ENCODE data around the gene LMO7.

The LMO7 gene

GRCh38 chr13:75635828-75636435 is at the start of gene LMO7:
Gene LMO7 (plus strand): TSS chr13:75636330. CDS start chr13:75636658, 328 bp downstream.
- peak; percentile 37 for DNase-seq (ENCODE audit: low read depth)

DNA sequence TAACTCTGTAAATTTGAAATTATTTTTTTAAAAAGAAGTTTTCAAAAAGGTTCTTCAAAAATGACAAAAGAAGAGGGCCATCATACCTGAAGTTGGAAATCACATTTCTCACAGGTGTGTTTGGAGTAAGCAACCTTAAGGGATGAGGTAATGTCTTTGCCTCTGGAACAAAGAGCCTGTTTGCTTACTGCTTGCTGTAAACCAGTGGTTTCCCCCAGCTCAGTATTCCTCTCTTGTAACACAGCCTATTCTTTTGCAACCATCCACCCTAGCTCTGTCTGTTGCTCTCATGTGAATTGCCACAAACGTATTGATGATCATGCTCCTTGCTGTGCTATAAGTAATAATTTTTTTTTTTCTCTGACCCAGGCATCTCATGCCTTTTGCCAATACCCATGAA is 48.5 kb upstream of the LMO7 start:
- no peak for DNase-seq (ENCODE audit: low read depth)

DNA sequence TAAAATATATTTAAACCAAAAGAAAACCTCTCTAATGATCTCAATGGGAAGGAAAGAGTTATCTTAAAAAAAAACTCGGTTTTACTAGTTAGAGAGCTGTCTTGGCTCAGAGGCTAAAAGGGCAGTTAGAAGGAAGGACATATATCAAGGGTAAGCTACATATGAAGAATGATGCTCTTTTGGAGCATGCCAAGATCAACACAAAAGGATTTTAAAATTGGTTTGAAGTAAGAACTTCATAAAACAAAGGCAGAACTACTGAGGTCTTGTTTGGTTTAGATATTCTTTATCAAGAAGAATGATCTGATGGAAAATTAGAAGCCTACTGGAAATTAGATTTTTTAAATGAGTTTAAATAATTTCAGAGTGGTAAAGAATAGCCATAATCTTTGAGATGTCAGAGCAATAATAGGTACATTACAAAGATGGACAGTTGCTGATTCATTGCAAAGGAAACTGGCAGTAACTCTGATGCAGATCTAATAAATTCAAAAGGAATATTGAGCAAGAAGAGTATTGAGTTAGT is 39.4 kb upstream of the LMO7 start:
- no peak for DNase-seq (ENCODE audit: low read depth)

- DNase-seq (ENCODE audit: low read depth) = no peak
Measured at GRCh38 chr13:75600371-75600770, 35.8 kb upstream of the LMO7 start.

DNA sequence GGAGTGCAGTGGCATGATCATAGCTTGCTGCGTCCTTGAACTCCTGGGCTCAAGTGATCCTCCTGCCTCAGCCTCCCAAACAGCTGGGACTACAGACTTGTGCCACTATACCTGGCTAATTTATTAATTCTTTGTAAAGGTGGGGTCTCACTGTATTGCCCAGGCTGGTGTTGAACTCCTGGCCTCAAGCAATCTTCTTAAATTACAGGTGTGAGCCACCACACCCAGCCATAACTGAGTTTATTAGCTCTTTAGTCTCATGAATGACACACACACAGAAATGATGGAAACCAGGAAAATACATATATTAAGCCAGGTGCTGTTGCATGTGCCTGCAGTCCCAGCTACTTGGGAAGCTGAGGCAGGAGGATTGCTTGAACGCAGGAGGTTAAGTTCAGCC is 33.1 kb upstream of the LMO7 start:
- DNase-seq (ENCODE audit: low read depth) = no peak

DNA sequence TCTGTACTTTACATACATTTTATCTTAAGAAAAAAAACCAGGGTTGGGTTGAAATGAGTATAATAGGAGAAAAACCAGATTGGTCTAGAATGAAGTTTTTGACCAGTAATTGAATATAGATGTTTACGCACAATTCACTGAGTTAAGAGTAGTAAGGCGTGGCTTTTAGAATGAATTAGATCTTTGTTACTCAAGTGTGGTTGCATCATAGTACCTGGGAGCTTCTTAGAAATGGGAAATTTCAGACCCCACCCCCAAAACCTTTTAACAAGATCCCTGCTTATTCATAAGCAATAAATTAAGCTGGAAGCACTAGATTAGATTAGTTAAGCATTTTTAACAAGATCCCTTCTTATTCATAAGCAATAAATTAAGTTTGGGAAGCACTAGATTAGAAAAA is 28.7 kb upstream of the LMO7 start:
- DNase-seq (ENCODE audit: low read depth) = no peak

GRCh38 chr13:75610466-75610865 is 25.7 kb upstream of the LMO7 start:
- no peak for DNase-seq (ENCODE audit: low read depth)

- no peak for DNase-seq (ENCODE audit: low read depth)
Measured at GRCh38 chr13:75612354-75612753, 23.8 kb upstream of the LMO7 start.

GRCh38 chr13:75617230-75617629 is 18.9 kb upstream of the LMO7 start:
- no peak for DNase-seq (ENCODE audit: low read depth)

DNA sequence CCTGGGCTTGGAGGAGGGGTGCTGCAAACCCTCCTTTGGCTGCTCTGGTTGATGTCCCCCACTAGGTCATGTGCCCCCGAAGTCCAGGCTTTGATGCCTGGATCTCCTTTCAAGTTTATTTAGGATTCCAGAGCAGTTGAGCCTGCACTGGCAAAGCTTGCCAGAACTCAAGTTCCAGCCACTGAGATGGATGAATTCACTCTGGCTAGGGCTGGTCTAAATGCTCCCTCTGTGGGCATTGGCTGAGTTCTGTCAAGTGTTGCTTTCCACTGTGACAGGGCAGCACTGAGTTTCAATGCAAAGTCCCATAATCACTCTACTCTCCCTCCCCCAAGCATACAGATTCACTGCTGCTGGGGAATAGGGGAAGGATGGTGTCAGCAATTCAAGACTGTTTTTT is 17.8 kb upstream of the LMO7 start:
- DNase-seq (ENCODE audit: low read depth) = no peak

DNA sequence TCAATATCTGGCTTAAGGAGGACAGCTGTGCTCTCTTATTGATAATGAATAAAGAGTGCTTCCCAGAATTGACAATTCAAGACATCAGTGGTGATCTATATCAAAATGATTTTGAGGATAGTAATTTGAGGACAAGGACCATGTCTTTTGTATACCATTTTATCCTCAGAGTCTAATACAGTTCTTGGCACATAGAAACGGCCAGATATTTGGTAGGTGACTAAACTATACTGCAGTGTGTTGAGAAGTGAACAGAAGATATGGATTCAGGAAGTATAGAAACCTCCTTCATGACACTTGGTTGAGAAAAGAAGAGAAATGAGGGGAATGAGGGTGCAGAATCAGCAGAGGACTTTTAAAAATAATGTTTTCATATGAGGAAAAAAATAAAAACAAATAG is 16.1 kb upstream of the LMO7 start:
- no peak for DNase-seq (ENCODE audit: low read depth)

GRCh38 chr13:75621147-75621546 is 15.0 kb upstream of the LMO7 start:
- DNase-seq (ENCODE audit: low read depth) = no peak

DNA sequence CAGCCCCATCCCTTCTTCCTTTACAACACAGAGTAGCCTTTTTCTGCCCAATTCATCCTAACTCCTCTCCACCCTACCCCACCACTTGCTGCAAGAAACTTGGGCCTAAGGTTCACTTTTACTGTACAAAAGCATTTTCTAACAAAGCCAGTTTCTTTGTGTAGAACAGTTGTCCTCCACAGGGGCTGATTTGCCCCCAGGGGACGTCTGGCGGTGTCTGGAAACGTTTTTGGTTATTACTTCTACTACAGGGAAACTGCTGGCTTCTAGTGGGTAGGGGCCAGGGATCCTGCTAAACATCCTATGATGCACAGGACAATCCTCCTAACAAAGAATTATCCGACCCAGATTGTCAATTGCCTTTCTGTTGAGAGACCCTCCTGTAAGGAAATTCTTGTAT is 7.3 kb upstream of the LMO7 start:
- DNase-seq (ENCODE audit: low read depth) = no peak

DNA sequence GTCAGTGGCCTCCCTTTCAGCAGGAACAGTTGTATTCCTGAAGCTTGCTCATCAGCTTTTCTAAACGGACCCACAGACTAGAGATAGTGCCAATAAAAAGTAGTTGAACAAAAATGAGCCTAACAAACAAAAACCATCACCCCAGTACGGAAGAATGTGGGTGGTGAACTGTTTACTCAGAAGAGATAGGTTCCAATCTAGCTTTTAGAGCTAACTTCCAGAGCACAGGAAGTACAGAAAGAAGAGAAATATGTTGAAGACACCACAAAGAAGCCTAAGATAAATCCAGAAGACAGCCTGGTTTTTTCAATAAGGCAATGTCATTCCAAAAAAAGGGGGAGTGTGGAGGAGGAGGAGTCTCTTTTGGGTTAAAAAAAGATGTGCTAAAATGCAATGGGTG is 2.8 kb upstream of the LMO7 start:
- no peak for DNase-seq (ENCODE audit: low read depth)

- DNase-seq (ENCODE audit: low read depth) = no peak
Measured at GRCh38 chr13:75635101-75635827, 866 bp upstream of the LMO7 start.

- DNase-seq (ENCODE audit: low read depth) = peak; percentile 16
Measured at GRCh38 chr13:75636436-75637180, 478 bp downstream of the LMO7 start.

DNA sequence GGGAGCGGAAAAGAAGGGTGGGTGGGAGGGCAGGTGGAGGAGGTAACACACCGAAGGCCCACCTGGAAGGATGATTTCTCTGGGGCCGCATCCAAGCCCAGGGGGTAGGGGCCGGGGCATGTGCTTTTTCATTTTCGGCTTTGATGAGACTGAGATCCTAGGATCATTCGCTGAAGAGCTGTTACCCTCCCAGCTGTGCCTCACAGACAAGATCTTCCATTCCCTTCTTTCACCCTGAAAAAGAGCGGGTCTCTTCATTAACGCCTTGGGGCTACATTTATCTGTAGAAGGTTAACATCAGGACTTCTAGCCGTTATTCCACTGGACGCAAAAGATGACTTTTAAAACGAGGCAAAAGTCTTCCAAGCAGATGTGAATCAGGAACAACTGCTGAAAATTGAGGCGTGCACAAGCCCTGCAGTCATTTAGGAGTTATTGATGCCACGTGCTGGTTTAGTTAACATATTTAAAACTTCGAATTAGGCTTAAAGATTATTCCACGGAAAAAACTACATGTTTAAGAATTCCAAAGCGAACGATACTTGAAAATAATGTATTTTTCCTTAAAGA is 1.1 kb downstream of the LMO7 start:
- DNase-seq (ENCODE audit: low read depth) = no peak

DNA sequence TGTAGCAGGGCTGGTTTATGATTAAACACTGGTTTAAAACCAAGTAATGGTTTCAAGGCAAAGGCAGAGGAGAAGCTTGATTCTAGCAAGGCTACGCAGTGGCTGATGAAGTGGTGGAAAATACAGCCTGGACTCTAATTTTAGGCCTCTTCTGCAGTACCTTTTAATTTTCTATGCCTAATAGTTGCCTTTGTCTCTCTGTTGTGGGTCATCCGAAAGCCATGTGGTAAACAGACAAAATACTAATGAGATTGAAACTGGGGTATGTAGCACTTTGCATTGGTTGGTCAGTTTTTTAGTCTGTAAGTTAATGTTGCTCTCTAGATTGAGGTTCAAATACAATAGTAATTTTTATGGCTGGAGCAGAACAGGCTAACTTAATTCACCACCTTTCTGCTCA is 3.3 kb downstream of the LMO7 start:
- no peak for DNase-seq (ENCODE audit: low read depth)

GRCh38 chr13:75641026-75641425 is 4.9 kb downstream of the LMO7 start:
- no peak for DNase-seq (ENCODE audit: low read depth)

DNA sequence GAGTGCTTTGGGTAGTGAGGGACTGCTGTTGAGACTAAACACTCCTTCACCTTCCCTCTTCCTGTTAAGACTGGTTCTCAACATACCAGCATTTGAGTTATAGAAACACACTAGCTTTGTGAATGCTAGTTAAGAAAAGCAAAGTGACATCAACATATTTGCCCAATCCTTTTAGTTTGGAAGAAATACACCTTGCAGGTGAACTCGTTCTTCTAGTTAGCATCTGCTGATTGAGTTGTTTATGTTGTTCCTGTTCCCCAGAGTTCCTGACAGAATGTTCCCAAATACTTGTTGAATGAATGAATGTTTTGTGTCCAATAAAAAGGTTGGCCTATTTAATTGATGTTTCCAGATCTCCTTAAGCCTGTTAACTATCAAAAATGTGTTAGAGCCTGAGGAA is 7.1 kb downstream of the LMO7 start:
- no peak for DNase-seq (ENCODE audit: low read depth)

DNA sequence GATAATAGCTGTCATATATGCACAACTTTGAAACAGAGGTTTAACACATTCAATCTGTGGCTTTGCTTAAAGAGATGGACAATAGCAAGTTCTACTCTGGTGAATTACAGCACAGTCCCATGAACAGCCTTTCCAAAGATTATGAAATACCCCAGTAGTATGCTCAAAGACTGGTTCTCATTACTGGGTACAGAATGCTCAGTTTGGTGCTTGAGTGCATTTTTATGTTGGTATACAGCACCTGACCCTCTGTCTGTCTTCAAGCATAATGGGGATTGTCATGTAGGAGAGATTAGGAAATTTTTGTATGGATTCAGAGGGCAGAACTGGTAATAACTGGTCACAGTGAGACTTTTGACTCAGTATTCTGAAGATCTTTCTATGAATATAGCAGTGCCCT is 7.6 kb downstream of the LMO7 start:
- no peak for DNase-seq (ENCODE audit: low read depth)

DNA sequence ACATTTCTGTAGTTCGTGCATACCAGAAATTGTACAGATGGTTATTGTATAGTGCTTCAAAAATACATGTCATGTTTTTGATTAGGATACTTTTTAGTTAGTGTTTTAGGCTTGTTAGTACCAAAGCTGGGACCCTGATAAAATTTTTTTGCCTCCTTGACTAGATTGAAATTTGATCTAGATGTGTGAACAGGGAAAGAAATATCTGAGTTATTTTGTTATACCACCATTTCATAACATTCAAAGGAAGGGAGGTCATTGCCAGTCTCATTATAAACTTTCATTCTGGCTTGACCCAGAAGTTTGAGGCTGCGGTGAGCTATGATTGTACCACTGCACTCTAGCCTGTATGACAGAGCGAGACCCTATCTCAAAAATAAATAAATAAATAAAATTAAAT is 9.0 kb downstream of the LMO7 start:
- DNase-seq (ENCODE audit: low read depth) = no peak

Data from stimulated activated CD8-positive, alpha-beta memory T cell treated with anti-CD3 and anti-CD28 coated beads, Interleukin-12 subunit alpha, Interleukin-12 subunit beta, amount 100 ng/mL, for 4 hours (primary cell).